HepG2 (cell line): ENCODE data around the gene EIF2S2. TPM values are rescaled to one million over a fixed set of nuclear protein-coding genes. Genes with fewer than 3 reads are reported as not detected.

Experiments
- AFF4 ChIP-seq: sonication (generic); formaldehyde crosslinking; IDR thresholded peaks from 2 replicates; pipeline ENCODE4 v1.4.0; 2020; ENCODE audit warnings: missing genetic modification reagents
- GATAD2A ChIP-seq: IDR thresholded peaks from 2 replicates; pipeline ENCODE4 v1.6.1; 2016
- HNF4A ChIP-seq: sonication (generic); formaldehyde crosslinking; IDR thresholded peaks from 2 replicates; pipeline ENCODE4 v1.4.0; 2020; ENCODE audit warnings: missing genetic modification reagents
- MLLT10 ChIP-seq: sonication (generic); formaldehyde crosslinking; IDR thresholded peaks from 2 replicates; pipeline ENCODE4 v1.4.0; 2020; ENCODE audit warnings: missing genetic modification reagents
- THYN1 ChIP-seq: sonication (generic); formaldehyde crosslinking; IDR thresholded peaks from 2 replicates; pipeline ENCODE4 v1.8.1; 2023; ENCODE audit warnings: low read depth, mild to moderate bottlenecking, moderate library complexity, missing genetic modification reagents, borderline replicate concordance
- TMF1 ChIP-seq: sonication (generic); formaldehyde crosslinking; IDR thresholded peaks from 2 replicates; pipeline ENCODE4 v1.8.1; 2022; ENCODE audit warnings: low read depth, missing genetic modification reagents
- TP53 ChIP-seq: sonication (generic); formaldehyde crosslinking; conservative IDR thresholded peaks from 2 replicates; pipeline ENCODE4 v1.4.0; 2020; ENCODE audit warnings: missing genetic modification reagents
- ZBTB26 ChIP-seq: IDR thresholded peaks from 2 replicates; pipeline ENCODE4 v1.6.1; 2016; ENCODE audit warnings: missing compliant biosample characterization, missing genetic modification reagents, borderline replicate concordance
- ZBTB7A ChIP-seq: sonication (generic); formaldehyde crosslinking; IDR thresholded peaks from 2 replicates; pipeline ENCODE4 v1.8.0; 2022; ENCODE audit warnings: mild to moderate bottlenecking, missing genetic modification reagents
- ZNF572 ChIP-seq: sonication (generic); formaldehyde crosslinking; IDR thresholded peaks from 2 replicates; pipeline ENCODE4 v1.5.1; 2020; ENCODE audit warnings: mild to moderate bottlenecking, missing genetic modification reagents
- polyA plus RNA-seq, 8 experiments: library from polyadenylated mRNA; depleted of rRNA in 3 of 8; stranded (reverse) in 7 of 8; unstranded in 1 of 8; fragments of >200 nt; fragmentation: Illumina TruSeq in 4 of 8; extraction: Trizol in 4 of 8; gene quantifications; 2 replicates each; pipeline versions ENCODE4 v1.2.1 to v1.2.3, GENCODE V29; 2011 to 2016; ENCODE audit warnings: low read depth in 4 of 8, missing spikeins in 1 of 8, mixed read lengths in 1 of 8; ENCODE audit not compliant: insufficient read depth in 1 of 8
- total RNA-seq, 5 experiments: library from RNA; depleted of rRNA; stranded (reverse); fragments of >200 nt; fragmentation: Illumina TruSeq; extraction: Trizol; gene quantifications; 2 replicates each; pipeline ENCODE4 v1.2.3, GENCODE V29; 2016; ENCODE audit warnings: low read depth in 1 of 5
- TF ChIP-seq, protein P1 (sequence below): sonication (generic); formaldehyde crosslinking; IDR thresholded peaks from 2 replicates; pipeline ENCODE4; 2020; ENCODE audit warnings: missing genetic modification reagents, mild to moderate bottlenecking, borderline replicate concordance
- TF ChIP-seq, protein P2 (sequence below): sonication (generic); formaldehyde crosslinking; IDR thresholded peaks from 2 replicates; pipeline ENCODE4 v1.4.0; 2020; ENCODE audit warnings: missing genetic modification reagents

Gene EIF2S2
- total and polyA plus RNA-seq, 2 of the 13 experiments (the other 11 are each of a cell fraction or from before 2014, with no cell fraction given), result 126 to 213 TPM

GRCh38 chr20:34069341-34070078 lies 42.5 kb downstream of the EIF2S2 start (continued):
- TF ChIP-seq, protein P1, sequence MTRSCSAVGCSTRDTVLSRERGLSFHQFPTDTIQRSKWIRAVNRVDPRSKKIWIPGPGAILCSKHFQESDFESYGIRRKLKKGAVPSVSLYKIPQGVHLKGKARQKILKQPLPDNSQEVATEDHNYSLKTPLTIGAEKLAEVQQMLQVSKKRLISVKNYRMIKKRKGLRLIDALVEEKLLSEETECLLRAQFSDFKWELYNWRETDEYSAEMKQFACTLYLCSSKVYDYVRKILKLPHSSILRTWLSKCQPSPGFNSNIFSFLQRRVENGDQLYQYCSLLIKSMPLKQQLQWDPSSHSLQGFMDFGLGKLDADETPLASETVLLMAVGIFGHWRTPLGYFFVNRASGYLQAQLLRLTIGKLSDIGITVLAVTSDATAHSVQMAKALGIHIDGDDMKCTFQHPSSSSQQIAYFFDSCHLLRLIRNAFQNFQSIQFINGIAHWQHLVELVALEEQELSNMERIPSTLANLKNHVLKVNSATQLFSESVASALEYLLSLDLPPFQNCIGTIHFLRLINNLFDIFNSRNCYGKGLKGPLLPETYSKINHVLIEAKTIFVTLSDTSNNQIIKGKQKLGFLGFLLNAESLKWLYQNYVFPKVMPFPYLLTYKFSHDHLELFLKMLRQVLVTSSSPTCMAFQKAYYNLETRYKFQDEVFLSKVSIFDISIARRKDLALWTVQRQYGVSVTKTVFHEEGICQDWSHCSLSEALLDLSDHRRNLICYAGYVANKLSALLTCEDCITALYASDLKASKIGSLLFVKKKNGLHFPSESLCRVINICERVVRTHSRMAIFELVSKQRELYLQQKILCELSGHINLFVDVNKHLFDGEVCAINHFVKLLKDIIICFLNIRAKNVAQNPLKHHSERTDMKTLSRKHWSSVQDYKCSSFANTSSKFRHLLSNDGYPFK (CRISPR knock-in tag), result 0 out of 2 replicates have a peak, but pooled peaks have one; percentile 28
- TF ChIP-seq ZBTB26 (CRISPR knock-in tag) (no peak), TP53 (CRISPR knock-in tag) (no peak), HNF4A (no peak), THYN1 (CRISPR knock-in tag) (no peak), GATAD2A (CRISPR knock-in tag) (0 out of 2 replicates have a peak, but pooled peaks have one; percentile 39), MLLT10 (CRISPR knock-in tag) (no peak), ZNF572 (no peak), AFF4 (CRISPR knock-in tag) (no peak; the same call in 1 of the 2 replicates), ZBTB7A (no peak), TMF1 (CRISPR knock-in tag) (no peak)
- TF ChIP-seq, protein P2, sequence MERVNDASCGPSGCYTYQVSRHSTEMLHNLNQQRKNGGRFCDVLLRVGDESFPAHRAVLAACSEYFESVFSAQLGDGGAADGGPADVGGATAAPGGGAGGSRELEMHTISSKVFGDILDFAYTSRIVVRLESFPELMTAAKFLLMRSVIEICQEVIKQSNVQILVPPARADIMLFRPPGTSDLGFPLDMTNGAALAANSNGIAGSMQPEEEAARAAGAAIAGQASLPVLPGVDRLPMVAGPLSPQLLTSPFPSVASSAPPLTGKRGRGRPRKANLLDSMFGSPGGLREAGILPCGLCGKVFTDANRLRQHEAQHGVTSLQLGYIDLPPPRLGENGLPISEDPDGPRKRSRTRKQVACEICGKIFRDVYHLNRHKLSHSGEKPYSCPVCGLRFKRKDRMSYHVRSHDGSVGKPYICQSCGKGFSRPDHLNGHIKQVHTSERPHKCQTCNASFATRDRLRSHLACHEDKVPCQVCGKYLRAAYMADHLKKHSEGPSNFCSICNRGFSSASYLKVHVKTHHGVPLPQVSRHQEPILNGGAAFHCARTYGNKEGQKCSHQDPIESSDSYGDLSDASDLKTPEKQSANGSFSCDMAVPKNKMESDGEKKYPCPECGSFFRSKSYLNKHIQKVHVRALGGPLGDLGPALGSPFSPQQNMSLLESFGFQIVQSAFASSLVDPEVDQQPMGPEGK, result peak; percentile 34; the same call in 1 of the 2 replicates
